DND-41 (cell line): Measurements from ENCODE around the gene MFAP3L.

ENCODE experiments used
- ATAC-seq: fragments of 200-7000 bp; cut with Tn5 transposase; 3 replicates; pipeline ENCODE4 v1.9.1; 2021; ENCODE audit warnings: low read depth; ENCODE audit not compliant: insufficient read depth
- DNase-seq: peaks from one replicate; pipeline ENCODE4 v3.0.0-alpha.2; 2020
- H2AFZ ChIP-seq: 2 replicates; pipeline ENCODE4 v1.6.0; 2012; ENCODE audit warnings: low read depth, low read length
- H3K27ac ChIP-seq: 2 replicates; pipeline ENCODE4 v1.5.1; 2012; ENCODE audit warnings: low read length, inconsistent platforms
- H3K27me3 ChIP-seq: fragments of 200-600 bp; sonication (generic); 2 replicates; pipeline ENCODE4 v1.6.0; 2012; ENCODE audit warnings: low read length, mild to moderate bottlenecking, inconsistent platforms; ENCODE audit not compliant: insufficient read depth, poor library complexity
- H3K36me3 ChIP-seq: 2 replicates; pipeline ENCODE4 v1.5.1; 2012; ENCODE audit warnings: low read length, inconsistent platforms; ENCODE audit not compliant: insufficient read depth
- H3K4me1 ChIP-seq: 2 replicates; pipeline ENCODE4 v1.5.1; 2012; ENCODE audit warnings: mild to moderate bottlenecking, low read length; ENCODE audit not compliant: insufficient read depth
- H3K4me2 ChIP-seq: 2 replicates; pipeline ENCODE4 v1.6.0; 2012; ENCODE audit warnings: mild to moderate bottlenecking, moderate library complexity, low read length, inconsistent platforms; ENCODE audit not compliant: insufficient read depth
- H3K4me3 ChIP-seq, 2 experiments: fragments of 200-600 bp in 1 of 2; shearing (Covaris generic) in 1 of 2; 2 replicates each; pipeline ENCODE4 v1.5.1; 2012 to 2016; ENCODE audit warnings: inconsistent platforms in 2 of 2, low read length in 2 of 2, mild to moderate bottlenecking in 2 of 2, low read depth in 1 of 2, moderate library complexity in 1 of 2
- H3K79me2 ChIP-seq: 2 replicates; pipeline ENCODE4 v1.6.0; 2012; ENCODE audit warnings: low read length, inconsistent platforms; ENCODE audit not compliant: insufficient read depth
- H3K9ac ChIP-seq: 2 replicates; pipeline ENCODE4 v1.6.0; 2012; ENCODE audit warnings: low read depth, mild to moderate bottlenecking, inconsistent platforms, low read length, moderate library complexity
- H3K9me3 ChIP-seq: 2 replicates; pipeline ENCODE4 v1.5.1; 2012; ENCODE audit warnings: low read length, moderate library complexity, mild to moderate bottlenecking, inconsistent platforms; ENCODE audit not compliant: insufficient read depth, severe bottlenecking
- H4K20me1 ChIP-seq: 2 replicates; pipeline ENCODE4 v1.6.0; 2012; ENCODE audit warnings: low read length; ENCODE audit not compliant: insufficient read depth
- EZH2 ChIP-seq: IDR thresholded peaks from 3 replicates; pipeline ENCODE4 v1.6.1; 2012; ENCODE audit warnings: borderline replicate concordance, low read depth, mild to moderate bottlenecking, moderate library complexity, low read length, inconsistent platforms; ENCODE audit not compliant: severe bottlenecking
- TF ChIP-seq, protein P1 (sequence below): IDR thresholded peaks from 2 replicates; pipeline ENCODE4 v1.5.1; 2012; ENCODE audit warnings: borderline replicate concordance, low read length, moderate library complexity, mild to moderate bottlenecking; ENCODE audit not compliant: poor library complexity, severe bottlenecking; ENCODE audit errors: extremely low read depth

Gene MFAP3L

GRCh38 chr4:170040031-170040680 is 14.0 kb upstream of the MFAP3L start:
- no peak for DNase-seq
- H3K79me2 ChIP-seq: no peaks in the 10 kb centered on the region
- no peak overlapping the region for H3K9ac ChIP-seq
- no peaks in the 10 kb centered on the region for H4K20me1 ChIP-seq
- no peak for ATAC-seq
- no peak overlapping the region for H3K4me3 ChIP-seq
- TF ChIP-seq, protein P1, sequence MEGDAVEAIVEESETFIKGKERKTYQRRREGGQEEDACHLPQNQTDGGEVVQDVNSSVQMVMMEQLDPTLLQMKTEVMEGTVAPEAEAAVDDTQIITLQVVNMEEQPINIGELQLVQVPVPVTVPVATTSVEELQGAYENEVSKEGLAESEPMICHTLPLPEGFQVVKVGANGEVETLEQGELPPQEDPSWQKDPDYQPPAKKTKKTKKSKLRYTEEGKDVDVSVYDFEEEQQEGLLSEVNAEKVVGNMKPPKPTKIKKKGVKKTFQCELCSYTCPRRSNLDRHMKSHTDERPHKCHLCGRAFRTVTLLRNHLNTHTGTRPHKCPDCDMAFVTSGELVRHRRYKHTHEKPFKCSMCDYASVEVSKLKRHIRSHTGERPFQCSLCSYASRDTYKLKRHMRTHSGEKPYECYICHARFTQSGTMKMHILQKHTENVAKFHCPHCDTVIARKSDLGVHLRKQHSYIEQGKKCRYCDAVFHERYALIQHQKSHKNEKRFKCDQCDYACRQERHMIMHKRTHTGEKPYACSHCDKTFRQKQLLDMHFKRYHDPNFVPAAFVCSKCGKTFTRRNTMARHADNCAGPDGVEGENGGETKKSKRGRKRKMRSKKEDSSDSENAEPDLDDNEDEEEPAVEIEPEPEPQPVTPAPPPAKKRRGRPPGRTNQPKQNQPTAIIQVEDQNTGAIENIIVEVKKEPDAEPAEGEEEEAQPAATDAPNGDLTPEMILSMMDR: no peak
- TF ChIP-seq EZH2: no peak
- no peaks in the 10 kb centered on the region for H3K27me3 ChIP-seq
- no peaks in the 10 kb centered on the region for H3K9me3 ChIP-seq
- H3K4me1 ChIP-seq: no peaks in the 10 kb centered on the region
- no peak overlapping the region for H3K4me2 ChIP-seq
- H3K27ac ChIP-seq: no peak overlapping the region
- no peaks in the 10 kb centered on the region for H3K36me3 ChIP-seq
- no peak overlapping the region for H2AFZ ChIP-seq

DNA sequence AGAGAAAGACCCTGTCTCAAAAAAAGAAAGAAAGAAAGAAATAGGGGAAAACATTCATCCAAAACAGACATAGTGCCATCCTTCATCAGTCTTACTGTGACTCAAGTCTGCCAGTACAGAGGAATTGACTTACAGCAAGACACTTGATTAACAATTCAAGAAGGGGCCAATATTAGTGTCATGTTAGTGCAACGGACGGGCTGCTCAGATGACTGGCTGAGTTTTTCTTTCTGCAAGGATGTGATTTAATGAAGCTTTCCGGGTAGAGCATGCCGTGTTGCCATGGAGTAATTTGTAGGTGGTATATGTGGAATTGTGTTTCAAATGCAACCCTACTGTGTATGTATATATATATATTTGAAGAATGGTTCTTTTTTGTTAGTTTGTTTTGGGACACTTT is 12.6 kb upstream of the MFAP3L start:
- no peak for ATAC-seq
- H3K27ac ChIP-seq: no peak overlapping the region
- no peaks in the 10 kb centered on the region for H3K9me3 ChIP-seq
- H3K9ac ChIP-seq: no peak overlapping the region
- no peaks in the 10 kb centered on the region for H3K79me2 ChIP-seq
- H3K27me3 ChIP-seq: no peaks in the 10 kb centered on the region
- TF ChIP-seq EZH2: no peak
- TF ChIP-seq, protein P1: no peak
- H4K20me1 ChIP-seq: no peaks in the 10 kb centered on the region
- no peak overlapping the region for H2AFZ ChIP-seq
- no peak overlapping the region for H3K4me2 ChIP-seq
- H3K36me3 ChIP-seq: no peaks in the 10 kb centered on the region
- no peak for DNase-seq
- H3K4me1 ChIP-seq: no peaks in the 10 kb centered on the region
- H3K4me3 ChIP-seq: no peak overlapping the region

DNA sequence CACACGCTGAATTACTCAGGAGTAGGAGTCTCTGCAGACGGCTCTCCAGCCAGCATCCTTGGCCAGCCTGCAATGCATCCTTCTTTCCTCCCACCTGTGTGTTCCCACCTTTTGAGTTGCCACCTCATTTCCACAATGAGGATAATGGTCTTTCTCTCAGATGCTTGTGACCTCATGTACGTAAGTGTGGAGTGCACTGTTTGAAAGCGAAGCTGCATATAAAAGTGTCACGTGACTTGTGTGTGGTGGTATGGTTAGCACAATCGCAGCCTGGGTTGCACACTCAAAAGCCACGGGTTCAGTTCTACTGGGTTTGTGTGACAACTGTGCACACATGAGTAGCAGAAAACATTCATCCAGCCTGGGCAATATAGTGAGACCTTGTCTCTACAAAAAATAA is 12.0 kb upstream of the MFAP3L start:
- DNase-seq (no peak), ATAC-seq (no peak)
- no peak overlapping the region for H3K9ac ChIP-seq
- H4K20me1 ChIP-seq: no peaks in the 10 kb centered on the region
- H3K4me3 ChIP-seq: no peak overlapping the region
- no peak overlapping the region for H2AFZ ChIP-seq
- no peaks in the 10 kb centered on the region for H3K4me1 ChIP-seq
- no peaks in the 10 kb centered on the region for H3K9me3 ChIP-seq
- no peak overlapping the region for H3K4me2 ChIP-seq
- TF ChIP-seq EZH2: no peak
- TF ChIP-seq, protein P1: no peak
- H3K27ac ChIP-seq: no peak overlapping the region
- H3K79me2 ChIP-seq: no peaks in the 10 kb centered on the region
- H3K27me3 ChIP-seq: no peaks in the 10 kb centered on the region
- H3K36me3 ChIP-seq: no peaks in the 10 kb centered on the region
